Kidney tubule cell (primary cell): ENCODE measurements around the gene MRPL49.

Source experiments
- DNase-seq: peaks from one replicate; pipeline ENCODE4 v3.0.0-alpha.2; 2018; ENCODE audit warnings: low spot score

The MRPL49 gene

GRCh38 chr11:65121865-65122696, at the start of gene MRPL49, which contains the start of gene FAU:
Gene MRPL49, plus strand, starts transcription at chr11:65122321. Its CDS starts 26 bp downstream, at chr11:65122347.
Gene FAU, minus strand, starts transcription at chr11:65122134. Its CDS starts 321 bp downstream, at chr11:65121813.
- DNase-seq, result peak; percentile 98

DNA sequence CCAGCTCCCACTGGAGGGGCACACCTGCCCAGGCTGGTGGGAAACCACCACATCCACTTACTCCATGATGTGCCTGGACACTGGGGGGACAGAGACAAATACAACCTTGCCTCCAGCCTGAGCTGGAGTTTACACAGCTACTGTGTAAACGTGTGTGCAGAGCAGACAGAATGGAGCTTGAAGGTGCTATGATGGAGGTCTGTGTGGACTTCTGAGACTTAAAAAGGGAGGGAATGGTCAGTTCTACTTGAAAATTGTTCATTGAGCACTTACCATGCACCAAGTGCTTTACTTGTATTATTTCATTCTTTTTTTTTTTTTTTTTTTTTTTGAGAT, 49.5 kb upstream of the MRPL49 start:
- no peak for DNase-seq

DNA sequence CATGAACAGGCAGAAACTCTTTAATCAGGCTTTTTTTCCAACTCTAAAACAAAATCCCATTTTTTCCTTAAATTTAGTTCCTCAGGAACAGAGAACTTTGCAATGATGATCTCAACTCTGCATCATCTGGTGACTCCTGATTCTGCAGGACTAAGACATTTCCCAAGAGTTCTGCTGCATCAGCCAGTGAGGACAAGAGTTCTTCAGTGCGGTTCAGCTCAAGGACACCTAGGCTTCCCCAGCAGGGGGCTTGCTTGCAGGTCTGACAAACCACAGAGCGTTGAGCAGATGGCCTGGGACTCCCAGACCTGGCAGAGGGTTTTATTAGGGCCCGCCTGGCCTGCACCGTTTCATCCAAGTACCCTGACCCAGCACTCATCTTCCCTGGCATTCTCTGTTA, 44.7 kb upstream of the MRPL49 start:
- no peak for DNase-seq

DNA sequence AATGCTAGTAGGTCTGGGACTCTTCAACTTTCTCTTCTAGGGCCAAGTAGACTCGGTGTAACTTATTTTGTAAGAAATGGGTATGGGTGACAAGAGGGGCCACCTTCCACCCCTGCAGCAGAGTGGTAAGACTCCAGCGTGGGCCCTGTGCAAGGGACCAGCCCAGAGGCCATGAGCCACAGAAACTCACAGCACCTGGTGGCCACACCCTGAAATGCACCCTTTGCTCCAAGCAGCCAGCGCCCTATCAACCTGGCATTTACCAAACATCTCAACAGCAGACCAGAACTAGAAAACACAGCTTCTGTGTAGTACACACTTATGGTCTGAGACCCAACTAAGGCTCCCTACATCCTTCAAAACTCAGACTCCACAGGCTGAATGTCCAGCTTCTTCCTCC, 44.0 kb upstream of the MRPL49 start:
- peak; percentile 44 for DNase-seq

- DNase-seq, result no peak
Observed at GRCh38 chr11:65078786-65079342, 43.3 kb upstream of the MRPL49 start.

DNA sequence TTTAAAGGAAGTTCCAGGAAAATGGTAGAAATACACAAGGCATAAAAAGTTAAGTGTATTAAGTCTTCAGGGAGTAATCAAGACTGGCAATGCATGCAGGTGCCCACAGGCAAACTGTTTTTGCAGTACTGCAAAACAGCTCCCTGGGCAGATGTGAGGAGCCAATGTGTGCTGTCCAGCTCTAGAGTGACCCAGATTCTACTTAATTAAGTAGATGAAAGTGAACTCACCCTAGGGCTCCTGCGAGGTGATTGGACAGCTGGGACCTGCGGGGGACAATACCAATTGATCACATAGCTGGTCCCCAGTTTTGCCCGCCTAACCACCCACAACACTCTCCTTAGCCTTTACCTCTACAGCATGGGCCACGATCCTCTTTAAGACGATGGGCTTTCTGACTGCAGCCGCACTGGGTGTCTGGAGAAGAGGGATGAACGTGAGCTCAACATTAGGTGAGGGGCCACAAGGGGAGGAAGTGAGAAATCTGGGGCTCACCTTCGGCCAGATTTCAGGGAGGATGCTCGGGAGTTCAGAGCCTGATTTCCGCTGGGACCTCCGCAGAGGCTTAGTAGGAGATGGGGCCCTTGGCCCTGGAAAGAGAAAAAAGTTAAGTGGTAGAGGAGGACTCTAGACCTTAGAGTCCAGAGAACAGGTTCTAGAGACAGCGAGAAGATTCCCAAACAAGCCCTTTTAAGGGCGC, 38.8 kb upstream of the MRPL49 start:
- DNase-seq, result no peak

DNA sequence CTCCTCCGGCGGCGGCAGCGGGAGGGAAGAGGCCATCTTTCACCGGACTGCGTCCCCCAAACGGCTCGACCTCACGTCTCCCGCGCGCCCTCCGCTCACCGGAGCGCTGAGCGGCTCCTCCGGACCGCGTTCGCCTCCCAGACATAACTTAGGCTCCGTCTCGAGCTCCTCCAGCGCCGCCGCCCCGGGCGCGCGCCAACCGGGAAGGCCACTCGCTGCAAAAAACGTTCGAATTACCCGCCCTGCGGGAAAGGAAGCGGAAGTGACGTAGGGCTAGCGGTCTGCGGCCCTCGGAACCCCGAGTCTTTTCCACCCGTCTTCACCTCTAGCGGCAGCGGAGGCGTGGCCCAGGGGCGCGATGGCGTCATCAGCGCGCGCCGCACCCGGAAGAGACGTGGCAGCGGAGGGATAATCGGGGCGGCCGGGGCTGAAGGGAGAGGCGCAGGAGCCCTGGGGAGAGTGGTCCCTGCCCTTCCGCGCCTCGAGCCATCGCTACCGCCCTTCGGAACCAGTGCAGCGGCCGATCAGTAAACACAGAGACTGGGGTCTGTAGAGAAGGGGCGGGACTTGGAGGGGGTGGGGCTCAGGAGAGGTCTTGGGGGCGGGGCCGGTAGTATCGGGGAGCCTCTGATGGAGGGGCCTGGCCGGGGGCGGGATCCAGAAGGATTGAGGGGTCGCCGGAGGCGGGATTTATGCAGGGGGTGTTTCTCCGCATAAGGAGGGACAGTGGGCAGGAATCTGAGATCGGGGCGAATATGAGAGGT, 38.1 kb upstream of the MRPL49 start, which contains the start of the genes CDCA5 and ZFPL1:
TSS of gene CDCA5 (minus strand) at position 207 of the 764 bp plus-strand sequence. CDS start at position 145, 62 bp downstream.
TSS of gene ZFPL1 (plus strand) at position 389 of the 764 bp plus-strand sequence. CDS start 477 bp downstream, outside the sequence.
- peak; percentile 95 for DNase-seq

GRCh38 chr11:65084598-65085375, 37.3 kb upstream of the MRPL49 start:
- DNase-seq, result no peak

GRCh38 chr11:65085446-65085845, 36.7 kb upstream of the MRPL49 start:
- no peak for DNase-seq

GRCh38 chr11:65086809-65087208, 35.3 kb upstream of the MRPL49 start:
- no peak for DNase-seq

DNA sequence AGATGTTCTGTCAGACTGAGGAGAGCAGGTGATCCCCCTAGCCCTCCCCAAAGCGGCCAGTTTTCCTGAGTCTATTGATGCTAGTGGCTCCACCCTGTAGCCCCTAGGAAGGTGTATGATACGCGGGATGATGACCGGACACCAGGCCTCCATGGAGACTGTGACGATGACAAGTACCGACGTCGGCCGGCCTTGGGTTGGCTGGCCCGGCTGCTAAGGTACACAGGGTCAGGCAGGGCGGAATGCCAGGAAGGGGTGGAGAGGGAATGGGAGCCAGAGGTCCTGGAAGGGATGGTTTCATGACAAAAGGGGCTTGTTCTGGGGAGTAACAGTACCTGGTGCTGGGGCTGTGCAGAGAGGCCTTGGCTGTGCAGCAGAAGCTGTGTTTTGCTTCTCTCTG, 34.9 kb upstream of the MRPL49 start:
- DNase-seq, result no peak

- no peak for DNase-seq
Observed at GRCh38 chr11:65087827-65088226, 34.3 kb upstream of the MRPL49 start.

GRCh38 chr11:65089621-65090020, 32.5 kb upstream of the MRPL49 start:
- no peak for DNase-seq

GRCh38 chr11:65090628-65091027, 31.5 kb upstream of the MRPL49 start:
- DNase-seq, result no peak

GRCh38 chr11:65095427-65095826, 26.7 kb upstream of the MRPL49 start:
- no peak for DNase-seq

DNA sequence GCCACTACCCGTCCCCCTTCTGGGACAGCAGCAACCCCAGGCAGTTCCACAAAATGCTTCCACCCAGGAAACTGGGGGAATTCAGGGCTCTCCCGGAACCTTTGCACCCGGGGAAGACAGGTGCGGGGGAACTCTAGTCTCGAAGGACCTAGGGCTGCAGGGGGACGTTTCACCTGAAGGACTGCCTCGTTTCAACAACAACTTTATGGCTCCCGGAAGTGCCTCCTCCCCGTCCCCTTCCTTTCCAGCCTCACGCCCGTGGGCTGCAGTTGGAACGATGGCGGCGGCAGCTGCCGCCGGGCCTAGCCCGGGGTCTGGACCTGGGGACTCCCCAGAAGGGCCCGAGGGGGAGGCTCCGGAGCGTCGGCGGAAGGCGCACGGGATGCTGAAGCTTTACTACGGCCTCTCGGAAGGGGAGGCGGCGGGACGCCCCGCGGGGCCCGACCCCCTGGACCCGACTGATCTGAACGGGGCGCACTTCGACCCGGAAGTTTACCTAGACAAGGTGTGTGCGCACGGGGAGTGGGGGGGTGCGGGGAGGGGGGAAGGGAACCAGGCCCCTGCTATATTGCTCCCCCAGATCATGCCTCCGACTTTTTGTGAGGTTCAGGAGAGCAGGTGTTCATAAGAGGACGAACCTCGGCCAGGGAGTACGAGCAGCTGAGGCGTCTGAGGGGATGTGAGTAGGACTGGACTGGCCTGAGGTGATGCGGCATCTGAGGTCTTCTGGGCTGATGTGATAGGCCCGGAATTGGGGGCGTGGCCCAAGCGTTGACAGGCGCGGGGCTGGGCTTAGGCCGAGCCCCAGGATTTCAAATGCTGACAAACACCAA, 25.9 kb upstream of the MRPL49 start, which contains the start of gene VPS51:
TSS of gene VPS51 (plus strand) at position 241 of the 833 bp plus-strand sequence. CDS start at position 278, 37 bp downstream.
- peak; percentile 89 for DNase-seq

GRCh38 chr11:65096926-65097325, 25.2 kb upstream of the MRPL49 start:
- DNase-seq, result no peak

DNA sequence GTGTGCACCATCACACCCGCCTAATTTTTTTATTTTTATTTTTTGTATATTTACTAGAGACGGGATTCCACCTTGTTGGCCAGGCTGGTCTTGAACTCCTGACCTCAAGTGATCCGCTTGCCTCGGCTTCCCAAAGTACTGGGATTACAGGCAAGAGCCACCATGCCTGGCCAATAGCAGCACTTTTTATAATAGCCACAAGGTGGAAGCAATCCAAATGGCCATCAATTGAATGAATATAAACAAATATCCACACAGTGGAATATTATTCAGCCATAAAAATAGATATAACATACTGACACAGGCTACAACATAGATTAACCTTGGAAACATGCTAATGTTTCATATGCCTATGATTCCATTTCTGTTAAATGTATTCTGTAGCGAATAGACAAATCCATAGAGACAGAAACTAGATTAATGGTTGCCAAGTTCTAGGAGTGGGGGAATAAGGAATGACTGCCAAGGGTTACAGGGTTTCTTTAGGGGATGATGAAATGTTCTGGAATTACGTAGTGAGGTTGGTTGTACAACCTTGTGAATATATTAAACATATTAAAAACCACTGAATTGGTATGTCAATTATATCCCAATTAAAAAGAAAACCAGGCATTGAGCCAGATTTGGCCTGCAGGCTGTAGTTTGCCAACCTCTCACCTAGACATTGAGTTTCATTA, 21.3 kb upstream of the MRPL49 start:
- no peak for DNase-seq
